HG03442 (cell line): Measurements from ENCODE around the gene P2RX3.
A peak's percentile ranks its signal among the peaks of the same experiment; 100 is the strongest.
"Not testable (repeated sequence)": the region's sequence is repeated elsewhere in the genome, so short reads cannot be mapped to it uniquely, and the experiment has no call there.

Experiments used
- ATAC-seq: cut with Tn5 transposase; IDR thresholded peaks from one replicate; pipeline ENCODE4 v1.9.1; 2021; ENCODE audit warnings: mild to moderate bottlenecking, moderate library complexity; ENCODE audit not compliant: unreplicated experiment

The P2RX3 gene

GRCh38 chr11:57394203-57394965 lies 56.2 kb downstream of the P2RX3 start:
- no peak for ATAC-seq

- no peak for ATAC-seq
These were observed 57.9 kb downstream of the P2RX3 start for GRCh38 chr11:57395905-57396623.

- no peak for ATAC-seq
These were observed 58.6 kb downstream of the P2RX3 start for GRCh38 chr11:57396744-57397143.

- no peak for ATAC-seq
These were observed 59.3 kb downstream of the P2RX3 start for GRCh38 chr11:57397394-57397990.

- no peak for ATAC-seq
These were observed 61.1 kb downstream of the P2RX3 start for GRCh38 chr11:57399221-57399620.

- ATAC-seq = no peak
These were observed 61.9 kb downstream of the P2RX3 start for GRCh38 chr11:57399972-57400578.

GRCh38 chr11:57402188-57403002 lies 64.2 kb downstream of the P2RX3 start:
- ATAC-seq = no peak

GRCh38 chr11:57403003-57403801 lies 65.0 kb downstream of the P2RX3 start:
- not testable (repeated sequence) for ATAC-seq

GRCh38 chr11:57403802-57404147 lies 65.6 kb downstream of the P2RX3 start:
- no peak for ATAC-seq

GRCh38 chr11:57405271-57405860 lies 67.2 kb downstream of the P2RX3 start:
- ATAC-seq = no peak

- ATAC-seq = peak; percentile 74
These were observed 68.3 kb downstream of the P2RX3 start for GRCh38 chr11:57406337-57406904.

GRCh38 chr11:57407010-57407920 lies 69.1 kb downstream of the P2RX3 start:
- no peak for ATAC-seq

- no peak for ATAC-seq
These were observed 69.9 kb downstream of the P2RX3 start for GRCh38 chr11:57407941-57408475.

GRCh38 chr11:57408771-57409170 lies 70.6 kb downstream of the P2RX3 start:
- no peak for ATAC-seq

- no peak for ATAC-seq
These were observed 71.4 kb downstream of the P2RX3 start for GRCh38 chr11:57409321-57410100.

- no peak for ATAC-seq
These were observed 72.1 kb downstream of the P2RX3 start for GRCh38 chr11:57410287-57410686.

- no peak for ATAC-seq
These were observed 75.5 kb downstream of the P2RX3 start for GRCh38 chr11:57413681-57414080.
